ENCODE data around the gene MBD3L5.
"Not testable (repeated sequence)": the region's sequence is repeated elsewhere in the genome, so short reads cannot be mapped to it uniquely, and the experiment has no call there.

MBD3L5 gene

GRCh38 chr19:7049021-7049420 lies 18.6 kb downstream of the MBD3L5 start, which contains the start of gene MBD3L2:
Gene MBD3L2 (plus strand): TSS chr19:7049321. CDS start chr19:7049374, 53 bp downstream.
- not testable (repeated sequence) for H3K9me3 Mint-ChIP-seq

DNA sequence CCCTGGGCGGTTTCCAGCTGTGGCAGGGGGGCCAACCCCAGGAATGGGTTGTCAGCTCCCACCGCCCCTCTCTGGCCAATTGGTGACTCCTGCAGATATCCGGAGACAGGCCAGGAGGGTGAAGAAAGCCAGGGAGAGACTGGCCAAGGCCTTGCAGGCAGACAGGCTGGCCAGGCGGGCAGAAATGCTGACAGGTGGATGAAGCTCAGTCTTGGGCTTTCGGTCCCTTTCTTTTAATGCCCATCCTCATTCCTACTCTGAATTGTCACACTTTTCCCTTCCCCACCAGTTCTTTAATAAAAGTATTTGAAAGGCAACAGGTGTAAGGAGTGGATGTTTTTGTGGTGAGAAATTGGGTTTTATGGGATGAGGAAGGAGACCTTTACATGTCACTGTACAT lies 21.0 kb downstream of the MBD3L5 start:
- not testable (repeated sequence) for H3K4me1 Mint-ChIP-seq; H3K9me3 Mint-ChIP-seq; H3K36me3 Mint-ChIP-seq (ENCODE audit: low read depth); H3K27me3 Mint-ChIP-seq (ENCODE audit: low read depth); H3K27ac Mint-ChIP-seq; H3K4me3 Mint-ChIP-seq

More at GRCh38 chr19:7049021-7049420, 18.6 kb downstream of the MBD3L5 start, which contains the start of gene MBD3L2:
- H3K27ac Mint-ChIP-seq; H3K4me1 Mint-ChIP-seq; H3K27me3 Mint-ChIP-seq (ENCODE audit: low read depth); H3K36me3 Mint-ChIP-seq (ENCODE audit: low read depth); H3K4me3 Mint-ChIP-seq: not testable (repeated sequence)

- not testable (repeated sequence) for H3K27me3 Mint-ChIP-seq (ENCODE audit: low read depth); H3K36me3 Mint-ChIP-seq (ENCODE audit: low read depth); H3K4me1 Mint-ChIP-seq; H3K4me3 Mint-ChIP-seq; H3K9me3 Mint-ChIP-seq; H3K27ac Mint-ChIP-seq
Measured at GRCh38 chr19:7052896-7053295, 22.5 kb downstream of the MBD3L5 start.

- not testable (repeated sequence) for H3K4me1 Mint-ChIP-seq; H3K27me3 Mint-ChIP-seq (ENCODE audit: low read depth); H3K9me3 Mint-ChIP-seq; H3K4me3 Mint-ChIP-seq; H3K36me3 Mint-ChIP-seq (ENCODE audit: low read depth); H3K27ac Mint-ChIP-seq
Measured at GRCh38 chr19:7054635-7055368, 24.4 kb downstream of the MBD3L5 start.

DNA sequence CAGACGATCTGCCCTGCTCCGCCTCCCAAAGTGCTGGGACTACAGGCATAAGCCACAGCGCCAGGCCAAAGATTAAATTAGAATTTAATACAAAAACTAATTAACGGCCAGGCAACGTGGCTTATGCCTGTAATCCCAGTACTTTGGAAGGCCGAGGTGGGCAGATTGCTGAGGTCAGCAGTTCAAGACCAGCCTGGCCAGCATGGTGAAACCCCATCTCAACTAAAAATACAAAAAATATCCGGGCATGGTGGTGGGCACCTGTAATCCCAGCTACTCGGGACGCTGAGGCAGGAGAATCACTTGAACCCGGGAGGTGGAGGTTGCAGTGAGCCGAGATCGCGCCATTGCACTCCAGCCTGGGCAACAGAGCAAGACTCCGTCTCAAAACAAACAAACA lies 25.3 kb downstream of the MBD3L5 start:
- H3K9me3 Mint-ChIP-seq; H3K27ac Mint-ChIP-seq; H3K27me3 Mint-ChIP-seq (ENCODE audit: low read depth); H3K4me3 Mint-ChIP-seq; H3K4me1 Mint-ChIP-seq; H3K36me3 Mint-ChIP-seq (ENCODE audit: low read depth): not testable (repeated sequence)

GRCh38 chr19:7056371-7056770 lies 26.0 kb downstream of the MBD3L5 start:
- not testable (repeated sequence) for H3K36me3 Mint-ChIP-seq (ENCODE audit: low read depth); H3K27me3 Mint-ChIP-seq (ENCODE audit: low read depth); H3K4me3 Mint-ChIP-seq; H3K27ac Mint-ChIP-seq; H3K4me1 Mint-ChIP-seq; H3K9me3 Mint-ChIP-seq

GRCh38 chr19:7058576-7058975 lies 28.2 kb downstream of the MBD3L5 start, which contains the start of gene MBD3L3:
Gene MBD3L3 (minus strand): TSS chr19:7058676. CDS start chr19:7058605, 71 bp downstream.
- H3K27ac Mint-ChIP-seq; H3K9me3 Mint-ChIP-seq; H3K4me1 Mint-ChIP-seq; H3K27me3 Mint-ChIP-seq (ENCODE audit: low read depth); H3K36me3 Mint-ChIP-seq (ENCODE audit: low read depth); H3K4me3 Mint-ChIP-seq: not testable (repeated sequence)

DNA sequence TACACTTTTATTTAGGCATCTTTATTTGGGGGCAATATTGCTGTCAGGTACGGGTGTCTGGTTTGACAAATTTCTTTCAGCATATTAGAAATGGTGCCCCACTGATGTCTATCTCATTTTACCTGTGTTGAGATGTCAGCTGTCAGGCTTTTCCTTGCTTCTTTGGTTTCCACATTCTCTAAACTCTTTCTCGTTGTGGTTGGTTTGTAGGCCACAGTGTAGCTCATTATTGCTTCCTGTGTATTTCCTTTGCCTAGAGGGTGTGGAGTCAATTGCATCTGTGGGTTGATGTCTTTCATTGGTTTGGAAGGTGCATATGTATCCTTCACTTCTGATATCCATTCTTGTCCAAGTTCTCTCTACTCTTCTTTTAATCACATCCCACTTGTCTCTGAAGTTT lies 29.6 kb downstream of the MBD3L5 start:
- not testable (repeated sequence) for H3K27ac Mint-ChIP-seq, H3K4me1 Mint-ChIP-seq

GRCh38 chr19:7063339-7063738 lies 33.0 kb downstream of the MBD3L5 start:
- Mint-ChIP-seq H3K36me3 (ENCODE audit: low read depth) (no peaks in the 10 kb centered on the region), H3K4me1 (no peaks in the 10 kb centered on the region), H3K4me3 (no peak overlapping the region), H3K27ac (no peak overlapping the region), H3K9me3 (peaks cover 3% of the 10 kb centered on the region), H3K27me3 (ENCODE audit: low read depth) (no peaks in the 10 kb centered on the region)
- TF ChIP-seq, protein P1, sequence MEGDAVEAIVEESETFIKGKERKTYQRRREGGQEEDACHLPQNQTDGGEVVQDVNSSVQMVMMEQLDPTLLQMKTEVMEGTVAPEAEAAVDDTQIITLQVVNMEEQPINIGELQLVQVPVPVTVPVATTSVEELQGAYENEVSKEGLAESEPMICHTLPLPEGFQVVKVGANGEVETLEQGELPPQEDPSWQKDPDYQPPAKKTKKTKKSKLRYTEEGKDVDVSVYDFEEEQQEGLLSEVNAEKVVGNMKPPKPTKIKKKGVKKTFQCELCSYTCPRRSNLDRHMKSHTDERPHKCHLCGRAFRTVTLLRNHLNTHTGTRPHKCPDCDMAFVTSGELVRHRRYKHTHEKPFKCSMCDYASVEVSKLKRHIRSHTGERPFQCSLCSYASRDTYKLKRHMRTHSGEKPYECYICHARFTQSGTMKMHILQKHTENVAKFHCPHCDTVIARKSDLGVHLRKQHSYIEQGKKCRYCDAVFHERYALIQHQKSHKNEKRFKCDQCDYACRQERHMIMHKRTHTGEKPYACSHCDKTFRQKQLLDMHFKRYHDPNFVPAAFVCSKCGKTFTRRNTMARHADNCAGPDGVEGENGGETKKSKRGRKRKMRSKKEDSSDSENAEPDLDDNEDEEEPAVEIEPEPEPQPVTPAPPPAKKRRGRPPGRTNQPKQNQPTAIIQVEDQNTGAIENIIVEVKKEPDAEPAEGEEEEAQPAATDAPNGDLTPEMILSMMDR (IDR thresholded peaks at IDR 0.05; ENCODE audit: unreplicated experiment in 3 of 3), result no peak

More for the DNA sequence above, 29.6 kb downstream of the MBD3L5 start:
- H3K9me3 Mint-ChIP-seq; H3K4me3 Mint-ChIP-seq; H3K36me3 Mint-ChIP-seq (ENCODE audit: low read depth); H3K27me3 Mint-ChIP-seq (ENCODE audit: low read depth): not testable (repeated sequence)

DNA sequence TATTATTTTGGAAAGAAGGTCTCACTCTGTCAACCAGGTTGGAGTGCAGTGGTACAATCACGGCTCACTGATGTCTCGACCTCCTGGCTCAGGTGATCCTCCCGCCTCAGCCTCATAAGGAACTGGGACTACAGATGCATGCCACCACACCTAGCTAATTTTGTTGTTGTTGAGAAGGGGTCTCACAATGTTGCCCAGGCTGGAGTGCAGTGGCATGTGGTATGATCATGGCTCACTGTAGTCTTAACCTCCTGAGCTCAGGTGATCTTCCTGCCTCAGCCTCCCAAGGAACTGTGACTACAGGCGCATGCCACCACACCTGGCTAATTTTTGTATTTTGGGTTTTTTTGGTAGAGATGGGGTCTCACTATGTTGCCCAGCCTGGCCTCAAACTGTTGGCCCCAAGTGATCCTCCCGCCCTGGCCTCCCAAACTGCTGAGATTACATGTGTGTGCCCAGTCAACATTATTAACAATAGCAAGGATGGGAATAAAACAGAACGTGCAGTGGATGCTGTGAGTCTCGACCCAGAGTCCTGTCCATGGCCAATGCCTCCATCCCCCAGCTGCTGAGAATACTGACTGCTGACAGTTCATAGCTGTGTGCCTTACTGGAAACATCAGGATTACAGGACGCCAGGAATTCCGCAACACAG lies 33.5 kb downstream of the MBD3L5 start:
- Mint-ChIP-seq H3K9me3 (peaks cover 4% of the 10 kb centered on the region), H3K36me3 (ENCODE audit: low read depth) (peaks cover 1% of the 10 kb centered on the region), H3K4me1 (peaks cover 2% of the 10 kb centered on the region), H3K27me3 (ENCODE audit: low read depth) (peaks cover 2% of the 10 kb centered on the region), H3K4me3 (no peak overlapping the region), H3K27ac (no peak overlapping the region)
- TF ChIP-seq, protein P1 (IDR thresholded peaks at IDR 0.05; ENCODE audit: unreplicated experiment in 3 of 3), result no peak

DNA sequence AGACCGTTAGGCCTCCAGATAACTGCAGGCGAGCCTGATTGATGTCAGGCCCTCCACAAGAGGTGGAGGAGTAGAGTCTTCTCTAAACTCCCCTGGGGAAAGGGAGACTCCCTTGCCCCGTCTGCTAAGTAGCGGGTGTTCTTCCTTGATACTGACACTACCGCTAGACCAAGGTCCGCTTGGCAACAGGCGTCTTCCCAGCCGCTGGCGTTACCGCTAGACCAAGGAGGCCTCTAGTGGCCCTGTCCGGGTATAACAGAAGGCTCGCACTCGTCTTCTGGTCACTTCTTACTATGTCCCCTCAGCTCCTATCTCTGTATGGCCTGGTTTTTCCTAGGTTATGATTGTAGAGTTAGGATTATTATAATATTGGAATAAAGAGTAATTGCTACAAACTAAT lies 36.7 kb downstream of the MBD3L5 start:
- not testable (repeated sequence) for H3K4me3 Mint-ChIP-seq; H3K27me3 Mint-ChIP-seq (ENCODE audit: low read depth); H3K27ac Mint-ChIP-seq; H3K9me3 Mint-ChIP-seq; H3K4me1 Mint-ChIP-seq
- H3K36me3 Mint-ChIP-seq (ENCODE audit: low read depth), result peaks cover 25% of the 10 kb centered on the region

Data from nephron (organoid).